Brain microvascular endothelial cell (primary cell): ENCODE measurements around the gene KCNQ2.

Experiments
- DNase-seq: peaks from one replicate; pipeline ENCODE4 v3.0.0-alpha.2; 2020
- H3K27ac ChIP-seq: fragments of 250-450 bp; sonication (Bioruptor Pico); 2 replicates; pipeline ENCODE4 v1.5.1; 2020; ENCODE audit warnings: mild to moderate bottlenecking, moderate library complexity
- H3K27me3 ChIP-seq: fragments of 250-450 bp; sonication (Bioruptor Pico); replicated peaks from 2 replicates; pipeline ENCODE4 v1.5.1; 2020; ENCODE audit warnings: mild to moderate bottlenecking
- H3K36me3 ChIP-seq: fragments of 250-450 bp; sonication (Bioruptor Pico); replicated peaks from 2 replicates; pipeline ENCODE4 v1.5.1; 2020; ENCODE audit warnings: mild to moderate bottlenecking
- H3K4me3 ChIP-seq: 2 replicates; pipeline ENCODE4 v1.5.1; 2011; ENCODE audit warnings: low read depth, mild to moderate bottlenecking, control low read depth, low read length, moderate library complexity
- CTCF ChIP-seq: IDR thresholded peaks from 2 replicates; pipeline ENCODE4 v1.5.1; 2011; ENCODE audit warnings: low read depth, mild to moderate bottlenecking, moderate library complexity, low read length, control low read depth, inconsistent platforms; ENCODE audit errors: missing control alignments
- in situ Hi-C: cut with HindIII; loops from 2 replicates; pipeline ENCODE4 v1.10.0; 2017; ENCODE audit warnings: low sequenced_read_pairs, low pct_ligation_motif_present

KCNQ2 gene

GRCh38 chr20:63396300-63396699 is 76.2 kb downstream of the KCNQ2 start:
- in situ Hi-C loops, result no loop called here
- no peak for TF ChIP-seq CTCF
- no peak overlapping the region for H3K4me3 ChIP-seq
- H3K27ac ChIP-seq, result no peak overlapping the region
- H3K27me3 ChIP-seq, result no peaks in the 10 kb centered on the region
- DNase-seq, result no peak
- no peaks in the 10 kb centered on the region for H3K36me3 ChIP-seq

GRCh38 chr20:63395723-63396122 is 76.7 kb downstream of the KCNQ2 start:
- H3K27me3 ChIP-seq, result no peaks in the 10 kb centered on the region
- no peaks in the 10 kb centered on the region for H3K36me3 ChIP-seq
- no peak for TF ChIP-seq CTCF
- H3K27ac ChIP-seq, result no peak overlapping the region
- DNase-seq, result no peak
- H3K4me3 ChIP-seq, result no peak overlapping the region
- in situ Hi-C loops, result no loop called here

GRCh38 chr20:63394920-63395455 is 77.5 kb downstream of the KCNQ2 start:
- no peak for DNase-seq
- H3K27ac ChIP-seq, result no peak overlapping the region
- no peaks in the 10 kb centered on the region for H3K36me3 ChIP-seq
- in situ Hi-C loops, result no loop called here
- H3K4me3 ChIP-seq, result no peak overlapping the region
- TF ChIP-seq CTCF, result no peak
- no peaks in the 10 kb centered on the region for H3K27me3 ChIP-seq

- no peak for DNase-seq
- TF ChIP-seq CTCF, result no peak
- Histone ChIP-seq H3K27ac (no peak overlapping the region), H3K27me3 (no peaks in the 10 kb centered on the region), H3K4me3 (no peak overlapping the region), H3K36me3 (no peaks in the 10 kb centered on the region)
- in situ Hi-C loops, result no loop called here
These were observed 78.2 kb downstream of the KCNQ2 start for GRCh38 chr20:63394069-63394919.

GRCh38 chr20:63393566-63393965 is 78.9 kb downstream of the KCNQ2 start:
- in situ Hi-C loops, result no loop called here
- Histone ChIP-seq H3K36me3 (no peaks in the 10 kb centered on the region), H3K27ac (no peak overlapping the region), H3K27me3 (no peaks in the 10 kb centered on the region), H3K4me3 (no peak overlapping the region)
- no peak for DNase-seq
- TF ChIP-seq CTCF, result no peak
